PC-3 (cell line): ENCODE results near the gene EPHA1. TPM values are rescaled to one million over a fixed set of nuclear protein-coding genes. Genes with fewer than 3 reads are reported as not detected.
"Not testable (repeated sequence)": the region's sequence is repeated elsewhere in the genome, so short reads cannot be mapped to it uniquely, and the experiment has no call there.

Experiments
- ATAC-seq: fragments of 200-7000 bp; cut with Tn5 transposase; 2 replicates; pipeline ENCODE4 v1.9.1; 2020; ENCODE audit warnings: mild to moderate bottlenecking, moderate library complexity
- BruUV-seq: library from RNA; stranded (reverse); fragments of 400-500 nt; replicated peaks from 2 replicates; lab custom pipeline; 2021; lab: Mats Ljungman, UMichigan
- CTCF ChIA-PET: fragments of 300-600 bp; sonication (Branson Sonifier 250); formaldehyde crosslinking; loops from one replicate; lab custom pipeline; 2022; ENCODE audit warnings: antibody characterized with exemption; lab: Charles Lee
- POLR2A ChIA-PET: fragments of 300-600 bp; sonication (Branson Sonifier 250); formaldehyde crosslinking; loops from one replicate; lab custom pipeline; 2022; ENCODE audit warnings: antibody characterized with exemption; ENCODE audit not compliant: unreplicated experiment; lab: Charles Lee
- DNase-seq: peaks from one replicate; pipeline ENCODE4 v3.0.0-alpha.2; 2015
- H2AFZ ChIP-seq: fragments of 300-600 bp; sonication (generic); 2 replicates; pipeline ENCODE4 v1.6.0; 2016; ENCODE audit warnings: antibody characterized with exemption, low read length
- H3F3A ChIP-seq: fragments of 300-600 bp; sonication (generic); one replicate; pipeline ENCODE4 v1.6.0; 2017; ENCODE audit warnings: antibody characterized with exemption, low read length, control low read depth, mild to moderate bottlenecking; ENCODE audit not compliant: unreplicated experiment
- H3K27ac ChIP-seq: fragments of 300-600 bp; sonication (generic); 2 replicates; pipeline ENCODE4 v1.5.1; 2016; ENCODE audit warnings: mild to moderate bottlenecking, low read length
- H3K27me3 ChIP-seq: fragments of 300-600 bp; sonication (generic); 2 replicates; pipeline ENCODE4 v1.6.1; 2016; ENCODE audit warnings: low read length, mixed read lengths
- H3K36me3 ChIP-seq: fragments of 300-600 bp; sonication (generic); 2 replicates; pipeline ENCODE4 v1.6.1; 2016; ENCODE audit warnings: low read depth, mixed run types, low read length, mixed read lengths
- H3K4me1 ChIP-seq: fragments of 300-600 bp; sonication (generic); 2 replicates; pipeline ENCODE4 v1.5.1; 2016; ENCODE audit warnings: low read length; ENCODE audit not compliant: insufficient read depth
- H3K4me2 ChIP-seq: fragments of 300-600 bp; sonication (generic); 2 replicates; pipeline ENCODE4 v1.6.0; 2016; ENCODE audit warnings: low read length
- H3K4me3 ChIP-seq: fragments of 300-600 bp; sonication (generic); 2 replicates; pipeline ENCODE4 v1.5.1; 2016; ENCODE audit warnings: mild to moderate bottlenecking, low read length, mixed read lengths
- H3K79me2 ChIP-seq: fragments of 300-600 bp; sonication (generic); 2 replicates; pipeline ENCODE4 v1.6.1; 2017; ENCODE audit warnings: low read length, mixed read lengths
- H3K9ac ChIP-seq: fragments of 300-600 bp; sonication (generic); 2 replicates; pipeline ENCODE4 v1.6.0; 2016; ENCODE audit warnings: mild to moderate bottlenecking, low read length
- H3K9me2 ChIP-seq: fragments of 300-600 bp; sonication (generic); replicated peaks from 2 replicates; pipeline ENCODE4 v1.6.1; 2016; ENCODE audit warnings: mixed run types, low read length, mixed read lengths
- H3K9me3 ChIP-seq: fragments of 300-600 bp; sonication (generic); 2 replicates; pipeline ENCODE4 v1.6.1; 2016; ENCODE audit warnings: low read length, mixed read lengths
- H4K20me1 ChIP-seq: fragments of 300-600 bp; sonication (generic); 2 replicates; pipeline ENCODE4 v1.6.1; 2016; ENCODE audit warnings: low read length, mixed read lengths
- EZH2 ChIP-seq: fragments of 300-600 bp; sonication (generic); IDR thresholded peaks from one replicate; pipeline ENCODE4 v1.6.1; 2017; ENCODE audit warnings: antibody characterized with exemption, mild to moderate bottlenecking, low read length; ENCODE audit not compliant: unreplicated experiment
- EZH2phosphoT487 ChIP-seq: fragments of 300-600 bp; sonication (generic); IDR thresholded peaks from 2 replicates; pipeline ENCODE4 v1.6.1; 2018; ENCODE audit warnings: mild to moderate bottlenecking, antibody characterized with exemption, low read length, borderline replicate concordance
- intact Hi-C: fragments of 100-400 bp; cut with micrococcal nuclease; formaldehyde crosslinking; loops from 2 replicates; pipeline ENCODE4 v1.9.0; 2023
- total RNA-seq: library from RNA; depleted of rRNA; stranded (reverse); fragments of >200 nt; gene quantifications from 2 replicates; pipeline ENCODE4 v1.2.3, GENCODE V29; 2014
- TF ChIP-seq, protein P1 (sequence below): fragments of 300-600 bp; sonication (generic); conservative IDR thresholded peaks from 2 replicates; pipeline ENCODE4 v1.5.1; 2017; ENCODE audit warnings: antibody characterized with exemption, low read depth, mild to moderate bottlenecking, low read length

Gene EPHA1
- total RNA-seq, 1 experiment from 2014 or later: 46.4 TPM

DNA sequence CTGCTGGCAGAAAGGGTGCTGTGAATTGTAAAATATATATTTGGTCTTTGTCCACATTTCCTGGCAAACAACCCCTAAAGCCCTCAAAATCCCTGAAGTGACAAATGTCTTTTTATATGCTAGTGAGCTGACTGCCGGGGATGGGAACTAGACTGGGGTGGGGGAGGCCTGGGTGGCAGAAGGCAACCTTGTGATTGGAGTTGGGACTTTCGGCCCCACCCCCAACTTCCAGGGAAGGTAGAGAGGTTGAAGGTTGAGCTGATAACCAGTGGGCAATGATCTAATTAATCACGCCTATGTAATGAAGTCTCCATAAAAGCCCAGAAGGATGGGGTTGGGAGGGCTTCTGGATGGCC is 2.7 kb downstream of the EPHA1 start:
- no peak overlapping the region for H2AFZ ChIP-seq
- BruUV-seq: no TSS peak
- intact Hi-C loops: no loop called here
- H3F3A ChIP-seq: no peaks in the 10 kb centered on the region
- no peaks in the 10 kb centered on the region for H4K20me1 ChIP-seq
- no peak overlapping the region for H3K4me2 ChIP-seq
- H3K4me1 ChIP-seq: peaks cover 24% of the 10 kb centered on the region
- peaks cover 3% of the 10 kb centered on the region; the same call in 1 of the 2 replicates for H3K36me3 ChIP-seq
- no peaks in the 10 kb centered on the region for H3K27me3 ChIP-seq
- POLR2A ChIA-PET: no interaction called here
- H3K79me2 ChIP-seq: peaks cover 20% of the 10 kb centered on the region
- H3K9ac ChIP-seq: no peak overlapping the region
- TF ChIP-seq EZH2phosphoT487 (no peak), EZH2 (no peak)
- TF ChIP-seq, protein P1, sequence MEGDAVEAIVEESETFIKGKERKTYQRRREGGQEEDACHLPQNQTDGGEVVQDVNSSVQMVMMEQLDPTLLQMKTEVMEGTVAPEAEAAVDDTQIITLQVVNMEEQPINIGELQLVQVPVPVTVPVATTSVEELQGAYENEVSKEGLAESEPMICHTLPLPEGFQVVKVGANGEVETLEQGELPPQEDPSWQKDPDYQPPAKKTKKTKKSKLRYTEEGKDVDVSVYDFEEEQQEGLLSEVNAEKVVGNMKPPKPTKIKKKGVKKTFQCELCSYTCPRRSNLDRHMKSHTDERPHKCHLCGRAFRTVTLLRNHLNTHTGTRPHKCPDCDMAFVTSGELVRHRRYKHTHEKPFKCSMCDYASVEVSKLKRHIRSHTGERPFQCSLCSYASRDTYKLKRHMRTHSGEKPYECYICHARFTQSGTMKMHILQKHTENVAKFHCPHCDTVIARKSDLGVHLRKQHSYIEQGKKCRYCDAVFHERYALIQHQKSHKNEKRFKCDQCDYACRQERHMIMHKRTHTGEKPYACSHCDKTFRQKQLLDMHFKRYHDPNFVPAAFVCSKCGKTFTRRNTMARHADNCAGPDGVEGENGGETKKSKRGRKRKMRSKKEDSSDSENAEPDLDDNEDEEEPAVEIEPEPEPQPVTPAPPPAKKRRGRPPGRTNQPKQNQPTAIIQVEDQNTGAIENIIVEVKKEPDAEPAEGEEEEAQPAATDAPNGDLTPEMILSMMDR: no peak
- no peaks in the 10 kb centered on the region for H3K9me3 ChIP-seq
- H3K9me2 ChIP-seq: no peaks in the 10 kb centered on the region
- H3K4me3 ChIP-seq: no peak overlapping the region
- ATAC-seq (no peak), DNase-seq (no peak)
- CTCF ChIA-PET: no interaction called here
- H3K27ac ChIP-seq: no peak overlapping the region

DNA sequence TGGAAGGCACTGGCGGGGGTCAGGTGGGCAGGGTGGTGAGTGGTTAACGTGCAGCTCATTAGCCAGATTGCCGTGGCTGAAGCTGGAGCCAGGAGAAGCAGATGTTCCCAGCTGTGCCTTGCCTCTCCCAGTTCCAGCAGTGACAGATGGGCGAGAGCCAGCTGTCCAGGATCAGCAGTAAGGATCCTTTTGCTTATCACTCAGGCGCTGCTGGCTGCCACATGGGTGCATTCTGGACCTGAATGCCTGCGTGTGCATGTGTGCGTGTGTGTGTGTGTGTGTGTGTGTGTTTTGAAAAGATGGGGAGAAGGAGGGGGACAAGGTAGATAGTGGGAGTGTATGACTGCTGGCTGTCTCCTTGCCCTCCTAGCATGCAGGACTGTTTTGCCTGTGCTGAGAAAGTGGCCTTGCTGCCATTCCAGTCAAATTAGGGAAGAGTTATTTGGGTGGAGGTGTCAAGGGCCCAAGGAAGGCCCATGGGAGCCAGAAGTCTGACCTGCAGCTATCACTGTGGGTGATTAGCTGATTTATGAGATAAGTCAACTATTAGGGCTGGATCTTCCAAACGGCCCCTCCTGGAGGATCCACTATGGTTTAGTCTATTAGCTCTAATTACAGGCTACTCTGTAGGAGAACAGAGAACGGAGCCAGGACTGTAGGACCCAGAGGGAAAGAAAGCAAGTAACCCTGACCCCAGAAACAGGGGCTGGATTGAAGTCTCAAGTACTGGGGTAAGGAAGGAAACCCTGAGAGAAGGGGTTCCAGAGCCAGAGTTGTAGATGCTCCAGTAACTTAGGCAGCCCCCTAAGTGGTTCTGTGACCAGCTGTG is 3.3 kb downstream of the EPHA1 start:
- Histone ChIP-seq H3K9ac (no peak overlapping the region), H3F3A (no peaks in the 10 kb centered on the region), H3K27me3 (no peaks in the 10 kb centered on the region), H3K79me2 (peaks cover 20% of the 10 kb centered on the region), H3K4me3 (no peak overlapping the region), H2AFZ (no peak overlapping the region), H3K9me3 (no peaks in the 10 kb centered on the region), H3K36me3 (peaks cover 3% of the 10 kb centered on the region), H3K4me2 (no peak overlapping the region), H3K4me1 (peaks cover 24% of the 10 kb centered on the region), H3K9me2 (no peaks in the 10 kb centered on the region), H4K20me1 (no peaks in the 10 kb centered on the region), H3K27ac (no peak overlapping the region)
- no peak for ATAC-seq
- ChIA-PET POLR2A (no interaction called here), CTCF (no interaction called here)
- BruUV-seq: no TSS peak
- intact Hi-C loops: no loop called here
- TF ChIP-seq, protein P1: no peak
- TF ChIP-seq EZH2: no peak
- no peak for TF ChIP-seq EZH2phosphoT487
- no peak for DNase-seq

DNA sequence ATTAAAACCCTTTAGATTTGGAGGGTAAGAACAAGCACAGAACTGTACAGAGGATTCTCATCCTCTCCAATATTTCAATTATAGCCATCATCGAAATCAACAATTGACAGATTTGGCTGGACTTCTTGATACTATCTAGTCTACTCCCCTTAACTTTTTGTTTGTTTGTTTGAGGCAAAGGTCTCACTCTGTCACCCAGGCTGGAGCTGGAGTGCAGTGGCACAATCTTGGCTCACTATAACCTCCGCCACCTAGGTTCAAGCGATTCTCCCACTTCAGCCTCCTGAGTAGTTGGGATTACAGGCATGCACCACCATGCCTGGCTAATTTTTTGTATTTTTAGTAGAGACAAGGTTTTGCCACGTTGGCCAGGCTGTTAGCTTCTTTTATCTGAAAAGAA is 6.4 kb downstream of the EPHA1 start:
- BruUV-seq, H3K27me3 ChIP-seq, H3K36me3 ChIP-seq, DNase-seq, intact Hi-C loops, ATAC-seq, H4K20me1 ChIP-seq, POLR2A ChIA-PET, H3K9me2 ChIP-seq, H2AFZ ChIP-seq, H3K27ac ChIP-seq, CTCF ChIA-PET, H3K4me1 ChIP-seq, H3K4me2 ChIP-seq, H3F3A ChIP-seq, H3K9me3 ChIP-seq, H3K9ac ChIP-seq, H3K4me3 ChIP-seq: not testable (repeated sequence)
- peaks cover 11% of the 10 kb centered on the region for H3K79me2 ChIP-seq
